ENCODE results near the gene C1QL4.

C1QL4 gene

DNA sequence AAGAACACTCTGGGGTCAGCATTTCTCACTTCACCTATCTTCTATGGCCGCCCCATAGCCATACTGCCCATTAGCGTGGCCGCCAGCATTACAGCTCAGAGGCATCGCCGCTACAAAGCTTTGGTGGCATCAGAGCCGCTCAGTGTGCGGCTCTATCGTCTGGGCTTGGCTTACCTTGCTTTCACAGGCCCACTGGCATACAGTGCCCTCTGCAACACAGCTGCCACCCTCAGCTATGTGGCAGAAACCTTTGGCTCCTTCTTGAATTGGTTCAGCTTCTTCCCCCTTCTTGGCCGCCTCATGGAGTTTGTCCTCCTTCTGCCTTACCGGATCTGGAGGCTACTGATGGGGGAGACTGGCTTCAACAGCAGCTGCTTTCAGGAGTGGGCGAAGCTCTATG is 12.3 kb upstream of the C1QL4 start:
- no peak for DNase-seq (ENCODE audit: low read depth, low spot score)

DNA sequence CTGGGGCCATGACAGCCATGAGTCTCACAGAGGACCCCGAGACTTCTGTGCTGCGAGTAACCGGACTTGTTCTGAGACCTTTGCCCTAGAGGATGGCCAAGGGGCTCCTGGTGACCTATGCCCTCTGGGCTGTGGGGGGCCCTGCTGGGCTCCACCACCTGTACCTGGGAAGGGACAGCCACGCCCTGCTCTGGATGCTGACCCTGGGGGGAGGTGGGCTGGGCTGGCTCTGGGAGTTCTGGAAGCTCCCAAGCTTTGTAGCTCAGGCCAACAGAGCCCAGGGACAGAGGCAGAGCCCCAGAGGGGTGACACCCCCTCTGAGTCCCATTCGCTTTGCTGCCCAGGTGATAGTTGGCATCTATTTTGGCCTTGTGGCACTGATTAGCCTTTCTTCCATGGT is 11.8 kb upstream of the C1QL4 start:
- no peak for DNase-seq (ENCODE audit: low read depth, low spot score)
- no peak overlapping the region for H3K27ac ChIP-seq

More for the DNA sequence above, 12.3 kb upstream of the C1QL4 start:
- H3K27ac ChIP-seq: no peak overlapping the region

DNA sequence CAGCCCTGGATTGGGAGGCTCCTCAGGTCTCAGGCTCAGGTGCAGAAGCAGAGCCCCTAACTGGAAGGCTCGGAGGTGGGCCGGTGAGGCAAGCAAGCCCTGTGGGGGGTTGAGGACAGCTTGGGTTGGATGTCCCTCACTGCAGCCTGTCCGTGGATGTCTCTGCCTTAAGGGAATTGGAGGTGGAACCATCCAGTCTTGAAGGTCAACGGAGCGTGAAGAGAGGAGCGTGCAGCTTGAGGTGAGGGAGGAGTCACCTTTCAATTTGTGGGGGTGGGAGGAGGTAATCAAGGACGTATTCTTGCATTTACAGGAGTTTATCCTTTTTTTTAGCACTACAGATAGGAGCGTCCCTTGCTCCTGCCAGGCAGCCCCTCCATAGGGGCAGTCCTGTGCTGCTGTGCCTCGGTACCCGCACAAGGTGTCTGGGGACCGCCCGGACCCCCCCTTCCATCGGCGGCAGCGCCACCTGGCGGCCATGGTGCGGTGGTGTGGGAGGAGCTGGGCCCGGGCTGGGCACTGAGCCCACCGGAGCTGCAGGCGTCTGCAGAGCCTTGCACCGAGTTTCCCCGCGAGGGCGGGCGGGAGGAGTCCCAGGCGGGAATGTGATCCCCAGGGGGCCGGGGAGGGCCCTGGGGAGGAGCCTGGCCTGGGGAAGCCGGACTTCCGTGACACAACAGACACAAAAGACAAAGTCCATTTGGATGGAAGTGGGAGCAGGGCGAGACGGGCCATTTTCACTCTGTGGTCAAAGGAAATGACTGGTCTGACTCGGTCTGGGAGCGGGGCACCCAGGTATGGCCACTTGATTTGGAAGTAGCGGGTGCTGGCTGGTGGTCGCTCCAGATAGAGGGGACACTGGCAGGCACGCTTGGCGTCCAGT is 10.6 kb upstream of the C1QL4 start:
- no peak overlapping the region for H3K27ac ChIP-seq
- no peak for DNase-seq (ENCODE audit: low read depth, low spot score)

DNA sequence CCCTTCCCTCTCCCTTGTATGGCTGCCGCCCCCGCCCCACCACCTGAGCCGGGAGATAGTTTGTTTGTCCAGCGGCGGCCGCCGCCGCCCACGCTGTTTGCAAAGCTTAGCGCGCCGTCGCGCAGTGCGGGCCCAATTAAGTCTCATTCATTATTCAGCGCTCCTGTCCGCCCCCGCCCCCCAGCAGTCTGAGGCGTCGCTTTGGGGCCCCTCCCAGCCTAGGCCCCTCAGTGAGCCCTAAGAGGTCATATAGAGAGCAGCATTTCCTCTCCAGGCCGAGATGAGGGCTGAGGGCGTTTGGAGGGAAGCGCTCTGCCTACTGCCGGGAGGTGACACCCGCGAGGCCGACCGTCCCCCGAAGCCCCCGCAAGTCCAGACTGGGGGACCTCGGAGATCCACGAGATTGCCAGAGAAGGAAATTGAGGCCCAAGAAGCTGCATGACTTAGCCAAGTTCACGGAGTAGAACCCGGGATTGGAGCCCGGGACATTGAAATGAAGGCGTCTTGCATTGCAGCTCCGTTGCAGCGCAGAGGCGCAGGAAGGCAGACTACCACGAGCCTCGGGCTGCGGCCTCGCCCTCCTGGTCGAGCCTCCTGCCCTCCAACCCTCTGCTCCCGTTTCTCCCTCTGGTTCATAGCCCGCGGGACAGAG is 9.8 kb upstream of the C1QL4 start, which contains the start of gene DNAJC22:
Gene DNAJC22 (plus strand): TSS at position 230 of the 652 bp plus-strand sequence. CDS start 1,985 bp downstream, outside the sequence.
- H3K27ac ChIP-seq: no peak within 1 kb of the TSS
- DNase-seq (ENCODE audit: low read depth, low spot score): no peak

DNA sequence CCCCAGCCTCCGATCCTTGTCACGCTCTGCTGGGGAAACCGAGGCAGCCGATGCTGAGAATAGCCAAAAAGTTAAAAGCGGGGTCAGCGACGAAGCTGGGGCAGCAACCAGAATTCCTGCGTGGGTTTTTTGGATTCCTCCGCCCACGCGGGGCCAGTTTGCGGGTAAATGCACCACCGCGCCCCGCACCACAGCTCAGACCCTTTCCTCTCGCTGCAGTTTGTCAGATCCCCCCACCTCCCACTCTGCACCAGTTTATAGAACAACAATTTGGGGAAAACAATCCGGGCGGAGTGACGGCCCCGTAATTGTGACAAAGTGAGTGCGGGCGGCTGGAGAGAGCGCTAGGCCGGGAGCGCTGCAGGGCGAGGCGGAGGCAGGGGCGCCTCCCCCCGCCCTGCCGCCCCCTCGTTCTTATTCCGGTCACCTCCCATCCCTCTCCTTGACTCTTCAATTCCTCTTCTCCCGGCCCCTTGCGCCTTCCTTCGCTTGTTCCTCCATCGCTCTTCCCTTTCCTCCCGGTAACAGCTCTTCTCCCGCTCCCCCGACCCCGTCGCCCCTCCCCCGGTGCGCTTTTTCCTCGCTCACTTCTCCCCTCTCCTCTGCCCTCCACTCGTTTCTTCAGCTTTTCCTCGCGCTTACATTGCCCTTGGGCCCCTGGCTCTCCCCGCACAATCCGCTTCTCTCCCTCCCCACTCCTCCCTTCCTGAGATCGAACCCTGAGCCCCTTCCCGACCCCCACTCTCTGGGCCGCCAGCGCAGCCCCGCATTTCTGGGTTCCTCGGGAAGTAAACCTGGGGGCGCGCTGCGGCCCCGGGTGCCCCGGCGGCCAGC is 9.1 kb upstream of the C1QL4 start:
- H3K27ac ChIP-seq: no peak overlapping the region
- DNase-seq (ENCODE audit: low read depth, low spot score): no peak

DNA sequence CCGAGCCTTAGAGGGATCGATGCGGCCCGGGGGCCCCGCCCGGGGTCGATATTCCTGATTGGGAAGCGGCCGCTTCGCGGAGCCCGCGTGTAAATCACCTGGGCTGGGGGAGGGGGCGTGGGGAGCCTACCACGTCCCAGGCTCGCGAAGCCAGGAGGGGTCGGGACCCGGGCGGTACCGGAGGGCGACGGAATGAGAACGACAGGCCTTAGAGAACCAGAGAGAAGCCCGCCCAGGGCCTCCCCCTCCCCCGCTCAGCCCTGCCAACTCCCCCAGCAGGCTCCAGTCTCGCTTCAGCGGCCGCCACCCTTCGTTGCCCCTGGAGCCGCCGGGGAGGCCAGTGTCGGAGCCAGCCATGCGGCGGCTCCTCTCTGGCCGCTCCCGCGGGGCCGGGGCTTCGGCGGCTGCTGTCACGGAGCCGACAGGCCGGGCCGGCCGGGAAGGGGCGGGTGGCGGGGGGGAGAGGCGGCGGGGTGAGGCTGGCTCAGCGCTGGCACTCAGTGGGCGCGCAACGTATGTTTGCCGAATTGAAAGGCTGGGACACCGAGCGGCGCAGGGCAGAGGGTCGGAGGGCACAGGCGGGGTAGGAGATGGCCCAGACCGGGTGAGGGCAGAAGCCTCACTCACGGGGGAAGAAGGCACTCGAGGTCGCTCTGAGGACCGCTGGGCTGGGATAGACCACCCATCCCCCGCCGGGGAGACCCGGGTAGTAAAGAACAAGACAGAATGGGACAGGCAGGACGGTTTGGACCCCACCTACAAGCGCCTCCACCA is 8.2 kb upstream of the C1QL4 start:
- DNase-seq (ENCODE audit: low read depth, low spot score): no peak
- no peak overlapping the region for H3K27ac ChIP-seq

DNA sequence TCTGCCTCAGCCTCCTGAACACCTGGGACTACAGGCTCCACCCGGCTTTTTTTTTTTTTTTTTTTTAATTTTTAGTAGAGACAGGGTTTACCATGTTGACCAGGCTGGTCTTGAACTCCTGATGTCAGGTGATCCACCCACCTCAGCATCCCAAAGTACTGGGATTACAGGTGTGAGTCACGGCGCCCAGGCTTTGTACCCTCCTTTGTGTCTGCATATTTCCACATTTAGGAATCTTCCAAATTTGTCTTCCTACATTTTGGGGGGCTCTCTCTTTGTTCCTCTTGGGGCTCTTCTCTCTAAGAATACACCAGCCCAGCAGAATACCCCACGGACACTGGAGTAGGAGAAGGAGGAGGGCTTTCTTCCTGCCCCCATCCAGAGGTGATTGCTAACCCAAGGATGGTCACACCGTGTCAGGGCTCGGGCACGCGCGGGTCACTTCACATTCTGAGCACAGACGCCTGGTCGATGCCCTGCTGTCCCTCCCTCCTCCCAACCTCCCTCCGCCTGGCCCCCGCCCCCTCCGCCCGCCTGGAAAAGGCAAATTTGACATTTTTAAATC is 7.6 kb upstream of the C1QL4 start:
- H3K27ac ChIP-seq: no peak overlapping the region
- DNase-seq (ENCODE audit: low read depth, low spot score): no peak

DNA sequence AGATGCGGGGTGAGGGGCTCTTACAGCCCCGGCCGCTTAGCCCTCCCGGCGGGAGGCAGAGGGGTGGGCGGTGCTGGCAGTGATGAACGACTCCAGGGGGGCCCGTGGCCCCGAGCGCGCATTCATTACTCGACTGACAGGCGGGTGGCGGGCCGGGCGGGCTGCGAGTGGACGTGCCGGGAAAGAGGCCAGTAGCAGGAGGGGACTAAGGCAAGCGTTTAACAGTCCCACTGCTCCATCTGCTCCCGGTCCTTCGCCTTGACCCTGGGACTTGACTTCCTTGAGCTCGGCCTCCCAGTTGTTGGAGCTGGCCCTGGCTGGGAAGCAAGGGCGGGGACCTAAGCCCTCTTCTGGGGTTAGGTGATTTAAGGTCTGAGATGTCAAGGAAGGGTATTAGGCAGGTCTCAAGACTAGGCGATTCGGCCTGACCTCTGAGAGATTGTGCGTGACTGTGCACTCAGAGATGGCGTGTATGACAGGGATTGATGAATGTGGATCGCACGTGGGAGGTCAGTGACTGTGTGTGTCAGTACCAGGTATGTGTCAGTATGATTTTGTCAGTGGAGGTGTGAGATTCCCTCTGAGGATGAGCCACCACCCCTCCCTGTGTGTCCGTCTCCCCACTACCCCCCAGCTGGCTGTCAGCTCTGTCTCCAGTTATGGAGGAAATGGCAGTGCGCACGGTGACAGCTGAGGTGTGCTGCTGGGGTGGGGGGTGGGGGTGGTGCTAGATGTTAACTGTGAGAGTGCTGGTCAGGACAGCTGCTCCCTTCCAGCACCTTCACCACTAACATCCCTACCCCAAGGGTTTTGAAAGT is 6.1 kb upstream of the C1QL4 start:
- no peak for DNase-seq (ENCODE audit: low read depth, low spot score)
- no peak overlapping the region for H3K27ac ChIP-seq

DNA sequence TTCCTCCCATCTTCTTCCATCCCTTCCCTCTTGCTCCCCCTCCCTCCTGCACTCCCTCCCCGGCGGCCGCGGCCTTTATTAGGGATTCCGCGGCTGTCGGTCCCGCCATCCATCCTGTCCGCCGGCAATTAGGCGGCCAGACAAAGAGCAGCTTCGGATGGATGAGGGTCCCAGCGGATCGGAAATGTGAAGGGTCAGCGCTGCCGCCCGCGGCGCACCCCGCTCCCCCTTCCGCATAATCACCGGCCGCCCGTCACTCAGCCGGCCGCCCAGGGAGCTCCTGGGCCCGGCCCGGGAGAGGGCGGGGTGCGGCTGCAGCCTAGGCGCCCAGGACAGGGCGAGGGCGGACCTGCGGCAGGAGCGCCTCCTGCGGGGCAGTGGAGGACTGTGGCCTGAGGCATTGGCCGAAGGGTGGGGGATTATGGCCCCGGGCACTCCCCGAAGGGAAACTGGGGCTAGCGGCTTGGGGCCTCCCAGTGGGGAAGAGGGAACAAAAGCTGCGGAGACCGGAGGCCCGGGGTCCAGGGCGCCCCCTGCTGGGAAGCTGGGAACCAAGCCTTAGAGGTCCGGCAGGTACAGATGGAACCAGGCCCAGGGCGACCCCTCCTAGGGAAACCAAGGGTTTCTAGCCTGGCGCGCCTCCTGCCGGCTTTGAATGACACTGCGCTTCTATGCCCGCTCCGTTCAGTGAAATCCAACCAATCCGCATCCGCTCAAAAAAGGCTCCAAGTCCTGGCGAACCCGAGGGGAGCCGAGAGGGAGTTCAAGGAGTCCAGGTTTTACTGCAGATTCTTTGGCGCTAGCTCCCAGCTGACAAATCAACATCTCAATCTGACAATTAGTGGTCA is 5.3 kb upstream of the C1QL4 start:
- no peak overlapping the region for H3K27ac ChIP-seq
- no peak for DNase-seq (ENCODE audit: low read depth, low spot score)

DNA sequence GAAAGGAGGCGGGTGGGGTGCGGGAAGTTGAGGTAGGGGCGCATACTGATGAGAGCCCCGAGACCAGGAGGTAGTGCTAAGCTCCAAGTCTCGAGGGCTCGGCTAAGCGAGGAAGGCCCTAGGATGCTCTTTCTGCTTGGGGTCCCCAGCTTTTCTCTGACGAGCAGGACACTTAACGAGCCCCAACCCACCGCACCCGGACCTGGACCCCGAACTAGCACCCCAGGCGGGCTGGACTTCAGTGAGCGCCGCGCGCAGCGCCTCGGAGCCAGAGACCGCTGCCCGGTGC is 4.7 kb upstream of the C1QL4 start:
- no peak for DNase-seq (ENCODE audit: low read depth, low spot score)
- H3K27ac ChIP-seq: no peak overlapping the region

DNA sequence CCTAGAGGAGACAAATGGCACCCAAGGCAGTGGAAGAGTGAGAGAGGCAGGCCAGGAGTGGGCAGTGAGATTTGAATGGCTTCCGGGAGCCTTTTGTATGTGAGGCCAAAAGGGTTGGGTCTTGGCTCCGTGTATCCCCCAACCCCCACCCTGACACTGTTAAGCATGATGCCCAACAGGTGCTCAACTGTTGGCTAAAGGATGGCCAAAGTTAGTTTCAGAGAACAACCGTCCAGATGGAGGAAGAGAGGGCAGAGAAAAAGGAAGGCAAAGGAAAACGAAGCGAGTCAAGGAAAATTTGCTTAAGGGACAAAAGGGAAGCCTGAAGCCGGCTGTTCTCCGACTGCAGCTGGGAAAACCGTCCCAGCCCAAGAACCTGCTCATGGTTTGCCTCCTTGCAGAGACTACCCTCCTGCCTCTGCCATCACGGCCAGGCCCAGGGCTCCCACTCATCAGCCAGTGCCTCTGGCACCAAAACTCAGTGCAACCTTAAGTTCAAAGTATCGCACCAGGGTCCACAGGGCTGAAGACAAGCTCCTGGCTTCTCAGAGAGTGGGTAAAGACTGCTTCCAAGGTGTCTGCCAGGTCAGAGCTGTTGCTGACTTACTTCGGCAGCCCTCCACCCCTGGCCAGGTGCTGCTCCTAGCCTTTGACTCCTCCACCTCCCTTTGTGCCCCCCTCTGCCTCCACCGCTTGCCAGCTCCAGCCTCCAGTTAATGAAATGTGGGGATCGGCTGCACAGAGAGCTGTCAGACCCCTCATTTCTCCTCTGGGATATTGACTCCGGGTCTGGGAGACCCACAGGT is 4.2 kb upstream of the C1QL4 start:
- H3K27ac ChIP-seq: no peak overlapping the region
- no peak for DNase-seq (ENCODE audit: low read depth, low spot score)

DNA sequence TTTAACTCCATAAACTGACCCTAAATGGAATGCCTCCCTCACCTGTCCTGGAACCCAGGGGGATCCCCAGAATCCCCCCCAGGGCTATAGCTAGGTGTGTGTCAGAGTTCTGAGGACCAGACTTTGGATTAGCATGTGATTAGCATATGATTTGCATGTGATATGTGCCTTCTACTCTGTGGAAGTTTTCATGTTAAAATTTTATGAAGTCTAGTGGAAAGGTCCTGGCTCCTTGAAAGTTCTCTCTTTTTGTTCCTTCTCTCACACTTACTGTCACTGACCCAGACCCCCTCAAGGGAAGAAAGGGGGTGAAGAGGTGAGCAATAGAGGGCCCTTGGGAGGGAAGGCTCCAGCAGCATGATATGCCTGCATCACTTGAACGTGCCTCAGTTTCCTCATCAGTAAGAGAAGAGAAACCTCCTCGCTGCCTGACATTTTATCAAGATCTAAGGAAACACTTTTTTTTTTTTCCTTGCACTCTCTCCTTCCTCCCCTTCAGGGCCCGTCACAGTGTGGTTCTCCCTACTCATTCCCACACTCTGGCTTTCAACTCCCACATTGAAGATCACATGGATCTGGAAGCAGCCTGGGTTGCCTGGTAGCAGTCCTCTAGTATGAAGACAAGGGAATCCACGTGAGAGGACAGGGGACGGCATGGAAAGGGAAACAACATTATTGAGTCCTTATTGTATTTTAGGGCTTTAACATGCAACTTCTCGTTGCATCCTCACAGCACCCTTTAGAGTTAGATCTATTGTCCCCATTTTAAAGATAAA is 3.3 kb upstream of the C1QL4 start:
- no peak for DNase-seq (ENCODE audit: low read depth, low spot score)
- no peak overlapping the region for H3K27ac ChIP-seq

DNA sequence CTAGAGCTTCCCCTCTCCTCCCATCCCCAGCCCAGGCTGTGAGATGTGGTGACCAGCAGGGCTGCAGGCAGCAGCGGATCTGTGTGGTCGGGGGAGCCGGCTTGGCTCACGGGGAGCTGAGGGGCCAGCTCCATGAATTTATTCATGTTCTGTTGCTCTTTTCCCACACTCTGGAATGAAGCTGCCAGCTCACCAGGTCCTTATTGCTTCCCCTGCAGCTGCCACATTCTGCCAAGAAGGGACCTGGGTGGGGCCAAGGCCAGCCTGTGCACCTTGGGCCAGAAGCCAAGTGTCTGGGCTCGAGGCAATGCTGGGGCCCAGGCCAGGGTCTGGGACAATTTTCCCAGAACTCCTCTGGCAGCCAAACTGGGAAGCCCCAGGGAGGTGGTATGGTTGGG is 2.5 kb upstream of the C1QL4 start:
- DNase-seq (ENCODE audit: low read depth, low spot score): no peak
- H3K27ac ChIP-seq: no peak overlapping the region

DNA sequence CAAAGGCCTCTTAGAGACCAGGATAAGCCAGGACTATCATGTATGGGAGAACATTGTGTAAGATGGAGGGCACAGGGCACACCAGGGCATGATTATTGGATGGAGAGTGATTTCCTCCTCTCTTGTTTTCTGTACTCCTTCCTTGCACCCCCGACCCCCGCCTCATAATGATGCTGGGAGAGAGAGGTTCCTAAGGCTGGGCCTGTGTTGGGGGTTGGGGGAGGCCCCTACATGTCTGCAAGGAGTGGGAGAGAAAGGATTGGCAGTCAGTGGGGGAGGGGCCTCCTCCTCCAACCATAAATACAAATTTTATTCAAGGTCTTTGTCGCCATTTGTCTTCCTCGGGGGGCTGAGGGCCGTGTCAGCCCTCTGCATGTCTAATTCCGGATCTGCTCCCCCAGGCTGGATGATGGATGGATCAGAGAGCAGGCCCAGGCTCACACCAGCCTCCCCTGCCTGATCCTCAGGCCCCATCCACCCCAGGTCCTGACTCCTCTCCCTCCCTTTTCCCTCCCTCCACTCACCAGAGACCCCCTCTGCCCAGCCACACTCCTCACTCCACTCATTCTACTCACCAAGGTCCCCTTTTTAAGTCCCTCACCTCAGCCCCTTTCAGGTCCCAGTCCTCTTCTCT is 2.0 kb upstream of the C1QL4 start:
- DNase-seq (ENCODE audit: low read depth, low spot score): no peak
- no peak overlapping the region for H3K27ac ChIP-seq

DNA sequence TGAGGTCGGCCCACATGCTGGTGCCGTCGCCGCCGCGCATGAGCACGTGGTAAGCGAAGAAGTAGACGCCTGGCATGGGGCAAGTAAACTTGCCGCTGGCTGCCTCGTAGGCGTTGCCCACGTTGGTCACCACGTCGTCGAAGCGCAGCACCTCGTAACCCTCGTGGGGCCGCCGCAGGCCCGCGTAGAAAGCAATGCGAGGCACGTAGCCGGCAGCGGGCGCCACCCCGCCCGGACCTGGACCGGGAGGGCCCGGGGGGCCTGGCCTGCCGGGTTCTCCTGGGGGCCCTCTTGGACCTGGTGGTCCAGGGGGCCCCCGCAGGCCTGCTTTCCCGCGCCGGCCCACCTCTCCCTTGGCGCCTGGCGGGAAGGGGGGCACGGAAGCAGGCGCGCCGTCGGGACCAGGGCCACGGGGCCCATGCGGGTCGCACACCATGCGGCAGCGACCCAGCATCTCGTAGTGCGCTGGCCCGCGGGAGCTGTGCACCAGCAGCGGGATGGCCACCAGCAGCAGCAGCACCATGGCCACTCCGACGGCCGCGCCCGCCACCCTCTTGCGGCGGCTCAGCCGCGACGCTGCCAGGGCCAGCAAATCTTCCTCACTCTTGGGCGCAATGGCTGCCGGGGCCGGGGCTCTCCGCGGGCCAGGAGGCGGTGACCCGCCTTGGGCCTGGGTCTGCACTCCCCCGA is 888 bp downstream of the C1QL4 start:
- no peak overlapping the region for H3K27ac ChIP-seq
- DNase-seq (ENCODE audit: low read depth, low spot score): no peak
